Activated T-helper 17 cell treated with anti-CD3 and anti-CD28 coated beads, Interleukin-2, amount 50 U/mL, for 72 hours (primary cell): ENCODE measurements around the gene IQCE. TPM values are rescaled to one million over a fixed set of nuclear protein-coding genes. Genes with fewer than 3 reads are reported as not detected.
"Not testable (repeated sequence)": the region's sequence is repeated elsewhere in the genome, so short reads cannot be mapped to it uniquely, and the experiment has no call there.

Experiments
- ATAC-seq: fragments of 150-1000 bp; cut with Tn5 transposase; replicated peaks from 2 replicates; pipeline ENCODE4 v1.10.0; 2021; ENCODE audit warnings: mild to moderate bottlenecking, moderate library complexity
- H3K27ac Mint-ChIP-seq: one replicate; pipeline ENCODE4 v1.8.0; 2022; ENCODE audit warnings: mixed read lengths
- H3K27me3 Mint-ChIP-seq: one replicate; pipeline ENCODE4 v1.8.0; 2022; ENCODE audit warnings: mixed read lengths
- H3K36me3 Mint-ChIP-seq: one replicate; pipeline ENCODE4 v1.8.0; 2022; ENCODE audit warnings: low read depth, mild to moderate bottlenecking, mixed read lengths
- H3K4me1 Mint-ChIP-seq: one replicate; pipeline ENCODE4 v1.8.0; 2022; ENCODE audit warnings: mixed read lengths
- H3K4me3 Mint-ChIP-seq: one replicate; pipeline ENCODE4 v1.8.0; 2022; ENCODE audit warnings: mild to moderate bottlenecking, mixed read lengths
- H3K9me3 Mint-ChIP-seq: one replicate; pipeline ENCODE4 v1.8.0; 2022; ENCODE audit warnings: mixed read lengths
- total RNA-seq, 2 donors: library from RNA; stranded (reverse); gene quantifications; one replicate each; pipeline ENCODE4 v1.2.3, GENCODE V29; 2022

Gene IQCE
- total RNA-seq, 2 donors from 2014 or later = 11.2 to 15.3 TPM

DNA sequence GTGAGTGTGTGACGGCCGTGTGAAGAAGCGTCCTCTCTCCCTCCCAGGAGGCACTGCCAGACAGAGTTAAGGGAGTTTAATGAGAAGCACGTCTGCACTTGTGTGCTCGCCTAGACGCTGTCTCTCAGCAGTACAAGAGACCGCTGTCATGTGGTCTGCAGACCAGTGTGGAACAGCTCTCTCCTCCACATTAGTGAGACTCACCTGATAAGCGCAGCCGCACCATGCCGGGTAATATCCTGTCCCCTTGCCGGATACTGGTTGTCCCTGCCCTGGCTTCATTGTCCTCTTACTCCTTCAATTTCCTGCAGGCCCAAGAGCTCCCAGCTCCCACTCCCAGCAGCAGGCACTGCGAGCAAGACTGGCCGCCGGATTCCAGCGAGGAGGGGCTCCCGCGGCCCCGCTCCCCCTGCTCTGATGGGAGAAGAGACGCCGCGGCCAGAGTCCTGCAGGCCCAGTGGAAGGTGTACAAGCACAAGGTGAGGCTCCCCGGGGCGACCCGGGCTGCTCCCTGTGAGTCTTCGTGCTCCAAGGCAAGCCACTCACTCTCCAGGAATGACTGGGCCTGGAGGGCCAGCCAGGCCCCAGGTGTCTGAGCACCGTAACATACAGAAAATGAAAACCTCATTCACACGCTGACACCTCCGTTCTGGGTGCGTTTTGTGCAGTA lies 39.5 kb downstream of the IQCE start:
- Mint-ChIP-seq H3K9me3 (no peaks in the 10 kb centered on the region), H3K27me3 (no peaks in the 10 kb centered on the region), H3K36me3 (peaks cover 32% of the 10 kb centered on the region), H3K4me1 (no peaks in the 10 kb centered on the region), H3K27ac (no peak overlapping the region), H3K4me3 (no peak overlapping the region)
- ATAC-seq = no peak

DNA sequence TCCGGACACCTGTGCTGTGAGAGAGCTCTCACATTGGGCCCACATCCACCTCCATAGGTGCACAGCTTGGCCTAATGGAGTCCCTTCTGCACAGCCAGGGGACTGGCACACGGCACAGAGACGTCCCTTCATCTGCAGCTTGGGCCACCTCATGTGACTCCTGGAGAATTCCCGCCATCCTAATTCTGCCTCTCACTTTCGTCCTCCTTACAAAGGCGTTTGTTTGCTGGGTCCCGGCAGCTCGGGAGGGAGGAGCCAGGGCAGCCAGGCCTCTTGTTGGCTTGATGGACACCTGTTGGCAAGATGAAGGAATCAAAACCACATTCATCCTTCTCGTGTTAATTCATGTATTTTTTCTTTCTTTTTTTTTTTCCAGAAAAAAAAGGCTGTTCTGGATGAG lies 42.3 kb downstream of the IQCE start:
- ATAC-seq = no peak
- Mint-ChIP-seq H3K27me3 (no peaks in the 10 kb centered on the region), H3K4me3 (no peak overlapping the region), H3K27ac (no peak overlapping the region), H3K36me3 (peaks cover 21% of the 10 kb centered on the region), H3K4me1 (no peaks in the 10 kb centered on the region), H3K9me3 (no peaks in the 10 kb centered on the region)

GRCh38 chr7:2601907-2602306 lies 43.1 kb downstream of the IQCE start:
- H3K9me3 Mint-ChIP-seq = no peaks in the 10 kb centered on the region
- H3K4me1 Mint-ChIP-seq = no peaks in the 10 kb centered on the region
- no peaks in the 10 kb centered on the region for H3K27me3 Mint-ChIP-seq
- peaks cover 21% of the 10 kb centered on the region for H3K36me3 Mint-ChIP-seq
- no peak for ATAC-seq
- no peak overlapping the region for H3K27ac Mint-ChIP-seq
- no peak overlapping the region for H3K4me3 Mint-ChIP-seq

- no peaks in the 10 kb centered on the region for H3K27me3 Mint-ChIP-seq
- H3K4me3 Mint-ChIP-seq = no peak overlapping the region
- H3K36me3 Mint-ChIP-seq = peaks cover 21% of the 10 kb centered on the region
- no peak overlapping the region for H3K27ac Mint-ChIP-seq
- no peaks in the 10 kb centered on the region for H3K9me3 Mint-ChIP-seq
- H3K4me1 Mint-ChIP-seq = no peaks in the 10 kb centered on the region
- no peak for ATAC-seq
Measured at GRCh38 chr7:2602406-2603043, 43.7 kb downstream of the IQCE start.

- H3K4me1 Mint-ChIP-seq = no peaks in the 10 kb centered on the region
- no peak overlapping the region for H3K27ac Mint-ChIP-seq
- H3K9me3 Mint-ChIP-seq = no peaks in the 10 kb centered on the region
- H3K36me3 Mint-ChIP-seq = peaks cover 21% of the 10 kb centered on the region
- ATAC-seq = no peak
- no peaks in the 10 kb centered on the region for H3K27me3 Mint-ChIP-seq
- H3K4me3 Mint-ChIP-seq = no peak overlapping the region
Measured at GRCh38 chr7:2603044-2603965, 44.5 kb downstream of the IQCE start.

- no peaks in the 10 kb centered on the region for H3K4me1 Mint-ChIP-seq
- H3K27ac Mint-ChIP-seq = no peak overlapping the region
- no peaks in the 10 kb centered on the region for H3K9me3 Mint-ChIP-seq
- H3K27me3 Mint-ChIP-seq = no peaks in the 10 kb centered on the region
- peaks cover 10% of the 10 kb centered on the region for H3K36me3 Mint-ChIP-seq
- no peak for ATAC-seq
- no peak overlapping the region for H3K4me3 Mint-ChIP-seq
Measured at GRCh38 chr7:2604608-2605174, 45.9 kb downstream of the IQCE start.

- Mint-ChIP-seq H3K4me3 (no peak overlapping the region), H3K4me1 (no peaks in the 10 kb centered on the region), H3K27me3 (no peaks in the 10 kb centered on the region), H3K9me3 (no peaks in the 10 kb centered on the region), H3K36me3 (no peaks in the 10 kb centered on the region), H3K27ac (no peak overlapping the region)
- no peak for ATAC-seq
Measured at GRCh38 chr7:2605608-2606538, 47.1 kb downstream of the IQCE start.

- Mint-ChIP-seq H3K27ac (no peak overlapping the region), H3K27me3 (no peaks in the 10 kb centered on the region), H3K4me3 (no peak overlapping the region), H3K4me1 (no peaks in the 10 kb centered on the region), H3K36me3 (no peaks in the 10 kb centered on the region), H3K9me3 (no peaks in the 10 kb centered on the region)
- no peak for ATAC-seq
Measured at GRCh38 chr7:2606539-2606936, 47.8 kb downstream of the IQCE start.

DNA sequence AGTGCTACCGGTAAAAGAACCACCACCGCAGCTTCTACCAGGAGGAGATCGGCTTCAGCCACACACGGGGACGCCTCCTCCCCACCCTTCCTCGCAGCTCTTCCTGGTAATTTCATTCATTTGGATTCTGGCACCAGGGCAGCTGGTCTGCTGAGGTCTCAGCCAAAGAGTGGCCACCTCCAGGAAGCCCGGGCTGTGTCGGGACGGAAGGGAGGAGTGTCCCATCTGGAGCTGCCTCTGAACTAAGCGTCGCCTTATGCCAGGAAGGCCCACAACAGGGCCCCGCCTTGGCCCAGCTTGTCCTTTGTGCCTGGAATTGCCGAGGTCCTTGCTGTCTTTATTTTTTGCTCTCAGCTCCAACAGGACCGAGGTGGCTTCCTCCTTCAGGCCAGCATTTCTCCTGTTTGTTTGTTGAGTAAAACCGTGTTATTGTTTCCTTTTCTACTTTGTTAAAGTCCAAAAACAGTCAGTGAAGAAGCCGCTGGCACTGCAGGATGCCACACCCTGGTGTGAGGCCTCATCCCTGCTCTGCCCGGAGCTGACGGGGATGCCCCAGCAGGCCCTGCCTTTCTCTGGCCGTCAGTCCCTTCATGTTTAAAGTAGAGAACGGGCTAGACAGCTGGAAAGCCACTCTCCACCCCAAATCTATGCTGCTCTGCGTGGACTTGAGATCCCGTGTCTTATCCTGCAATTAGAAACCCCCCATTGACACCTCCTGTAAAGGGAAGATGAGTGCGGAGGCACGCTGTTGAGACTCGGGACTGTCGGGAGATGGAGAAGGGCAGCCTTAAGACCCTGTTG lies 48.5 kb downstream of the IQCE start:
- H3K4me3 Mint-ChIP-seq = no peak overlapping the region
- H3K27me3 Mint-ChIP-seq = no peaks in the 10 kb centered on the region
- peak overlapping the region; percentile 28 for H3K27ac Mint-ChIP-seq
- H3K36me3 Mint-ChIP-seq = no peaks in the 10 kb centered on the region
- H3K4me1 Mint-ChIP-seq = no peaks in the 10 kb centered on the region
- no peak for ATAC-seq
- H3K9me3 Mint-ChIP-seq = no peaks in the 10 kb centered on the region

DNA sequence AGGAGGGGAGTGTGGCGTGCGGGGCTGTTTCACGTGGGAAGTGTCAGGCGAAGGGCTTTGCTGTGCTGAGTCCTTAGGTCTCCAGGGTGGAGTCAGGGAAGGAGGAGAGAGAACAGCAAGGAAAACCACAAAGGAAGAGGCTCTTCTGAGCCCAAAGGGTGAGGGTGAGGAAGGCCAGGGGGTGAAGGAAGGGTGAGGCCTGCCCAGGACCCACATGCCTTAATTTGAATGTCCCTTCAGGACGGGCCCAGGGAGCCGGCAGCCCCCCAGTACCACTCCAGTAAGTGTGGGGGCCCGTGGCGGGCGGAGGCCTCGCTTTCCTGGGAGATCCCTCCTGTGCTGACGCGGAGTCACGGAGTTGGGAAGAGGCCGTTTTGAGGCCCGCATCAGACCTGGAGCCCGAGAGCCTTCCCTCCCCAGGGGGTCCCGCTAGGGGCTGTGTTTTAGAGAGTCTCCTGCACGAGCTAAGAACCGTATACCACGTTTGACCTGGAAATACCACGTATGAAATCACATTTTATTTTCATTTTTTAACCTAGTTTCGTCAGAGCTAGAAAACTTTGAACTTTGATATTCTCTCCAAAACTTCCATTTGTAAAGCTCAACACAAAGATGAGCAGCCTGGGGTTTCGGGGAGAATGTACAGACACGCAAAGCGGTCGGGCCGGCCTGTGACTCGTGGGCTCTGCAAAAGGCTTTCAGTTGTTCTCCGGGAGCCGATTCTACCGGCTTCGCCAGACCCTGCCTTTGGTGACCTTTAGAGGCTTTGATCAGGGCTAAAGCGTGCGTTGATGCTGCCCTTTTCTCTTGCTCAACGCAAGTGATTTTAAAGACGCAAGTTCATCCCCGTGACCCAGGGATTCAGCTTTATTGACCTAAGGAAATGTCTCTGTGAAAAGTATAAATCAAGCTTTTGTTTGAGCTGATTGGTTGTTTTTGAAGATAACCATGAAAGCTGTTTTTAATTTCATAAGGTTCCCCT lies 49.4 kb downstream of the IQCE start:
- no peak for ATAC-seq
- Mint-ChIP-seq H3K27me3 (no peaks in the 10 kb centered on the region), H3K4me3 (no peak overlapping the region), H3K36me3 (no peaks in the 10 kb centered on the region), H3K9me3 (no peaks in the 10 kb centered on the region), H3K4me1 (no peaks in the 10 kb centered on the region), H3K27ac (peak overlapping the region; percentile 28)

DNA sequence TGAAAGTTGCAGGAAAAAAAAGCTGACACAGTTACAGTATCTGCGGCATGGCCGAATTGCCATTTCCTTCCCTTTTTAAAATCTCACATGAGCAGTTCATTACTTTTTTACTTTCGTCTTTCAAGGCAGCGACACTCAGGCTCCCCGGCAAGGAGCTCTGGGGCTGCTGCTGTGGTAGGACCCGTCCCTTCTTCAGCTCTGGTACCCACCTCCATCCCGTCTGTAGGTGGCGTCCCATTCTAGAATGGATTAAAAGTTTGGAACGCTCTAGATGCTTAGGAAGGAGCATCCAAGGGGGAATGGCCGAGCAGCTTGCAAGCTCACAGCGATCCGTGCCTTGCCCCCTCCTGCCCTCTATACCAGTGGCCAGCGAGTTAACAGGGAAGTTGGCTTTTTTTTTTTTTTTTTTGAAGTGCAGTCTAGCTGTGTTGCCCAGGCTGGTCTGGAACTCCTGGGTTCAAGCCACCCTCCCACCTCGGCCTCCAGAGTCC lies 50.2 kb downstream of the IQCE start:
- no peaks in the 10 kb centered on the region for H3K27me3 Mint-ChIP-seq
- no peaks in the 10 kb centered on the region for H3K36me3 Mint-ChIP-seq
- ATAC-seq = peak; percentile 52

DNA sequence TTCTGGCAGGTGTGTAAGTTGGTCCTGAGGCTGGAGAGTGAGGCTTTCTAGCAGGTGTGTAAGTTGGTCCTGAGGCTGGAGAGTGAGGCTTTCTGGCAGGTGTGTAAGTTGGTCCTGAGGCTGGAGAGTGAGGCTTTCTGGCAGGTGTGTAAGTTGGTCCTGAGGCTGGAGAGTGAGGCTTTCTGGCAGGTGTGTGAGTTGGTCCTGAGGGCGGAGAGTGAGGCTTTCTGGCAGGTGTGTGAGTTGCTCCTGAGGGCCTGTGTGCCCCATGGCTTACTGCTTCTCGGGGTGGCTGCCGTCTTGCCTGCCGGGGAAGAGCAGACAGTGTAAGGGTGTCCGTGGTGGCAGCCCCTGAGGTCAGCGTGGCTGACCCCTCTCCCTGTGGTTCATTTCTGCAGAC lies 50.9 kb downstream of the IQCE start:
- not testable (repeated sequence) for H3K4me1 Mint-ChIP-seq, H3K4me3 Mint-ChIP-seq, H3K36me3 Mint-ChIP-seq, H3K9me3 Mint-ChIP-seq, ATAC-seq, H3K27me3 Mint-ChIP-seq, H3K27ac Mint-ChIP-seq

More for the DNA sequence above, 50.2 kb downstream of the IQCE start:
- no peaks in the 10 kb centered on the region for H3K9me3 Mint-ChIP-seq
- no peaks in the 10 kb centered on the region for H3K4me1 Mint-ChIP-seq
- H3K27ac Mint-ChIP-seq = no peak overlapping the region
- H3K4me3 Mint-ChIP-seq = no peak overlapping the region
